ENCODE data around the gene CLBA1. TPM values are rescaled to one million over a fixed set of nuclear protein-coding genes. Genes with fewer than 3 reads are reported as not detected.

The CLBA1 gene
- total RNA-seq, 1 donor from 2014 or later: 1.4 TPM

DNA sequence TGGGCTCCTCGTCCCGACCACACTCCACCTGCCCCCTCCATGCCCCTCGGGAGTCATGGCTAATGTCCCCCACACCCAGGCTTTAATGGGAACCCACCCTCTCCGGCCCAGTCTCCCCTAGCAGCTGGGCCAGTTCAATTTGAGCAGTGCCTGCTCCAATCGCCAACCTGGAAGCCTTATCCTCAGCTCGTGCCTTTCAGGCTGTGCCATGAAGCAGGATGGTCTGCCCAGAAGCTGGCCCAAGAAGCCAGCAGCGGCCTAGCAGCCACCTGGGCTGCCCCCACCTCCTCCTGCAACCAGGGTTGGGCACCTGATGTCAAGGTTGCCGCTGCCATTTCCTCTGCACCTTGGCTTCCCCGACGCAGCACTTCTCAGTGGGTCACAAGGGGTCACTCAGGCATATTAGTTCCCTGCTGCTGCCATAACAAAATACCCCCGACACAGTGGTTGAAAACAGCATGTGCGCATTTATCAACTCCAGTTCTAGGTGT, 2.3 kb upstream of the CLBA1 start:
- DNase-seq (ENCODE audit: low spot score): no peak
- H3K36me3 Mint-ChIP-seq (ENCODE audit: low read depth): no peaks in the 10 kb centered on the region
- H3K27me3 Mint-ChIP-seq (ENCODE audit: low read depth): peaks cover 16% of the 10 kb centered on the region
- H3K4me3 Mint-ChIP-seq (ENCODE audit: low read depth): no peak overlapping the region
- no peaks in the 10 kb centered on the region for H3K9me3 Mint-ChIP-seq
- intact Hi-C loops (cut with micrococcal nuclease): no loop called here
- H3K27ac Mint-ChIP-seq: no peak overlapping the region
- peaks cover 4% of the 10 kb centered on the region for H3K4me1 Mint-ChIP-seq (ENCODE audit: low read depth)

DNA sequence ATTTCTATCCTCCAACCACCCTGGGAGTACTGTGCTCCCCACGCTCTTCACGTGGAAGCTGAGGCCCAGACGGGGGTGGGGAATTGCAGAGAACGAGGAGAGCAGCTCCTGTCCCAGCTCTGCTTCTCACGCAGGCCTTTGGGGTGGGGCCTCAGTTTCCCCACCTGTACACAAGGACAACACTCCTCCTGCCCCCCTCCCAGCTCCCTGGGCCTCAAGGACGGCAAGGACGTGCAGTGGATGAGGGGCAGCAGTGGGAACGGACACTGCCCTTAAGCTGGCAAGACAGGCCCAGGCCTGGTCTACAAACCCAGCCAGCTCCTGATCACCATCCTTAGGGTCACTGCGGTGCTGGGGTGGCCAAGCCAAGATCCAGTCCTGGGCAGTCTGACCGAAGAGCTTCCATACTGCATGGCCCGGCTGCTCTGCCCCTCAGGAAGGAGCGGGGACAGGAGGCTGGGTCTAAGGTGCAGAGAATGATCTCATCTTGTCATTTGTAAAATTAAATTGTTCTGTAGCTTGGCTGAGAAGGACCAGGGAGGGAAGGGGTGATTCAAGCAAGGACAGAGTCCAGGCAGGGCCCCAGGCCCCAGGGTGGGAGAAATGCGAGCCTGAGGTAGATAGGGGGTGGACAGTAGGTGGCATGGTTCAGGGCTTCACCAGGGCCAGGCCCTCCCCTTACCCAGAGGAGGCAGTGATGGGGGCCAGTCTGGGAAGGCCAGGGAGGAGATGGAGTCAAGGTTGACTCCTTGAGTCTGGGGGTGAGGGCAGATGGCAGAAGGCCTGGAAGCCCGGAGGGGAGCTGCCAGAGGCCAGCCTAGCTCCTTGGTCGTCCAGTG, 1.3 kb upstream of the CLBA1 start:
- H3K4me3 Mint-ChIP-seq (ENCODE audit: low read depth): peak overlapping the region; percentile 59
- H3K27me3 Mint-ChIP-seq (ENCODE audit: low read depth): peaks cover 9% of the 10 kb centered on the region
- H3K4me1 Mint-ChIP-seq (ENCODE audit: low read depth): peaks cover 4% of the 10 kb centered on the region
- no peaks in the 10 kb centered on the region for H3K36me3 Mint-ChIP-seq (ENCODE audit: low read depth)
- peak overlapping the region; percentile 49 for H3K27ac Mint-ChIP-seq
- no peaks in the 10 kb centered on the region for H3K9me3 Mint-ChIP-seq
- no peak for DNase-seq (ENCODE audit: low spot score)
- intact Hi-C loops (cut with micrococcal nuclease): loop anchor here (2.0 kb wide), 1 partner anchor 37 kb away; the partner anchor contains the start of gene CDCA4

DNA sequence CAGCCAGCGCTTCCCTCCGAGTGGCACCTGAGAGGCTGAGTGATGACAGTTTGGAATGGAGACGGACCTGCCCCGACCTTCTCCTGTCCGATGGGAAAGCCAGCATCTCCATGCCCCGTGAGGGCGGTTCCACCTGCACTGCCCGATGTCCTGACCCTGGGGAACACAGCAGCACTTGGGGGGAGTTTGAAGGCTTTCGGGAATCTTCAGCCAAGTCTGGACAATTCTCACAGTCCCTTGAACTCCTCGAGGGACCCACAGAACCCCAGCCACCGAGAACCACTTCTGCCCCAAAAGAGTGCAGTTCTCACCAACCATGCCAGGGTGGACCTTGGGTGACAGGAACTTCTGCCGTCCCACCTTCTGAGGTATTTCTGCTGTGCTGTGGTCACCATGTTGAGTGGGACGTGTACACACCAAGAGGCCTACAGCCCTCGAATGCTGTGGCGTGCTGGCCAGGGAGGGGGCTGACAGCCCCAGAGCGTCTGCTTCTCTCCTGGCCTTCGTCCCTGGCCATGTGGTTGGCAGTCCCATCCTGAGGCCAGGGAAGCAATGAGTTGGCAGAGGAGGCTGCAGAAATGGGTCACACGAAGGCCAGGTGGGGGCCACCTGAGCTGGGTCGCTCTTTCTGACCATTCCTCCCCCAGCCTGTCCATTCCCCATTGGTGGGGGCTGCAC, 1.0 kb downstream of the CLBA1 start:
- no peak for DNase-seq (ENCODE audit: low spot score)
- H3K27ac Mint-ChIP-seq: no peak overlapping the region
- intact Hi-C loops (cut with micrococcal nuclease): no loop called here
- peak overlapping the region; percentile 61 for H3K4me3 Mint-ChIP-seq (ENCODE audit: low read depth)
- H3K4me1 Mint-ChIP-seq (ENCODE audit: low read depth): peaks cover 4% of the 10 kb centered on the region
- H3K36me3 Mint-ChIP-seq (ENCODE audit: low read depth): no peaks in the 10 kb centered on the region
- H3K27me3 Mint-ChIP-seq (ENCODE audit: low read depth): peaks cover 3% of the 10 kb centered on the region
- no peaks in the 10 kb centered on the region for H3K9me3 Mint-ChIP-seq

DNA sequence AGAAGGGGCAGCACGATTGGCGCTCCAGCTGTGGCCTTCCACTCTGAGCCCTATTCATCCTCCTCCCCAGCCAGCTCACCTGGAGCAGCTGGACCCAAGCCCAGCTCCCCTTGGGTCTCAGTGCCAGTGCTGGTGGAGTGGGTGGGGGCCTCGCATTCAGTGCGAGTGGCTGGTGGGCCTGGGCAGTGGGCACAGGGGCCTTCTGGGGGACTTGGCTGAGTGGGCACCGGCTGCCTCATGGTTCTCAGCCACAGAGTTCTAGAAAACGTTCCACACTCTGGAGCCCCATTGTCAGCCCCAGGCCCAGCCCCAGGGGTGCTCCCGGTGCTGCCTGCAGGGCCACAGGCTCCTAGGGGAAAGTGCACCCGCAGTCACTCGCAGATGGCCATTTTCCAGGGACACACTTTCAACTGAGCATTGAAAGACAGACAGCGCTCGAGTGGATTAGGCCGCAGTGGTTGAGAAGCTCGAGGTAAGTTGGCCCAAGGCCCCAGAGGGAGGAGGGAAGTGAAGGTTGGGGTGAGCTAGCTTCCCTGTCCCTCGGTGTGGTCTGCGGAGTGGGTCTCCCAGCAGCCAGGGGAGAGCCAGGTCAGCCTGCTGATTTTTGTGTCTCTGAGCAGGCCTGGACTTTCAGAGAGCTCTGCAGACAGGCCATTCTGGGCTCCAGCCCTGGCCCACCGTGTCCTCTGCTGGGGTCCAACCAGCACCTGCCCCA, 3.8 kb downstream of the CLBA1 start:
- no peak overlapping the region for H3K27ac Mint-ChIP-seq

DNA sequence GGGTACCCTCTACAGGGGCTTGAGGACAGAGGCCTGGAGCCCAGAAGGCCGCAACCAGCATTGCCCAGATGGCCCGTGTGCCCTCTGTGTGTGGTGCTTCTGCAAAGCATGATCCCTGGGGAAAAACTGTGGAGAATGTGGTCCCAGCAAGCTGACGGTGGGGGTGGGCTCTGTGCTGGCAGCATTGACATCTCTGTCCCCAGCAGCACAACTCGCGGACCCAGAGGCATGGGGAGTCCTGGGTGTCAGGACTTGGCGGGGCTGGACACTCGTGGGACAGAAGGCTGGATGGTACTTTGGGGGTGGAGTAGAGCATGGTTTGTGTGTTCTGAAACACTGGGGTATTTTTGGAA, 4.3 kb downstream of the CLBA1 start:
- Mint-ChIP-seq H3K27me3 (ENCODE audit: low read depth) (peaks cover 3% of the 10 kb centered on the region), H3K9me3 (no peaks in the 10 kb centered on the region), H3K4me1 (ENCODE audit: low read depth) (peaks cover 4% of the 10 kb centered on the region), H3K36me3 (ENCODE audit: low read depth) (peaks cover 3% of the 10 kb centered on the region), H3K4me3 (ENCODE audit: low read depth) (no peak overlapping the region), H3K27ac (no peak overlapping the region)
- DNase-seq (ENCODE audit: low spot score): no peak
- intact Hi-C loops (cut with micrococcal nuclease): no loop called here

More for the DNA sequence above, 3.8 kb downstream of the CLBA1 start:
- H3K9me3 Mint-ChIP-seq: no peaks in the 10 kb centered on the region
- no peaks in the 10 kb centered on the region for H3K36me3 Mint-ChIP-seq (ENCODE audit: low read depth)
- no peak for DNase-seq (ENCODE audit: low spot score)
- H3K4me1 Mint-ChIP-seq (ENCODE audit: low read depth): peaks cover 4% of the 10 kb centered on the region
- intact Hi-C loops (cut with micrococcal nuclease): no loop called here
- H3K27me3 Mint-ChIP-seq (ENCODE audit: low read depth): peaks cover 3% of the 10 kb centered on the region
- H3K4me3 Mint-ChIP-seq (ENCODE audit: low read depth): no peak overlapping the region

DNA sequence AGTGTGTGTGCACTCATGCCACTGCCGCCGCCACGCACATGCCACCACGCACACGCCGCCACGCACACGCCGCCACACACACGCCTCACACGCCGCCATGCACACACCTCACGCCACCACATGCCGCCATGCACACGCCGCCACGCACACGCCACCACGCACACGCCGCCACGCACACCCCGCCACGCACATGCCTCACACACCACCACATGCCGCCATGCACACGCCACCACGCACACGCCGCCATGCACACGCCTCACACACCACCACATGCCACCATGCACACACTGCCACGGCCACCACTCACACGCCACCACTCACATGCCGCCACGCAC, 6.3 kb downstream of the CLBA1 start:
- intact Hi-C loops (cut with micrococcal nuclease): no loop called here
- no peak for DNase-seq (ENCODE audit: low spot score)
- H3K36me3 Mint-ChIP-seq (ENCODE audit: low read depth): peaks cover 3% of the 10 kb centered on the region
- H3K9me3 Mint-ChIP-seq: no peaks in the 10 kb centered on the region
- H3K27ac Mint-ChIP-seq: no peak overlapping the region
- H3K4me1 Mint-ChIP-seq (ENCODE audit: low read depth): peaks cover 2% of the 10 kb centered on the region
- H3K4me3 Mint-ChIP-seq (ENCODE audit: low read depth): no peak overlapping the region
- H3K27me3 Mint-ChIP-seq (ENCODE audit: low read depth): peaks cover 3% of the 10 kb centered on the region

DNA sequence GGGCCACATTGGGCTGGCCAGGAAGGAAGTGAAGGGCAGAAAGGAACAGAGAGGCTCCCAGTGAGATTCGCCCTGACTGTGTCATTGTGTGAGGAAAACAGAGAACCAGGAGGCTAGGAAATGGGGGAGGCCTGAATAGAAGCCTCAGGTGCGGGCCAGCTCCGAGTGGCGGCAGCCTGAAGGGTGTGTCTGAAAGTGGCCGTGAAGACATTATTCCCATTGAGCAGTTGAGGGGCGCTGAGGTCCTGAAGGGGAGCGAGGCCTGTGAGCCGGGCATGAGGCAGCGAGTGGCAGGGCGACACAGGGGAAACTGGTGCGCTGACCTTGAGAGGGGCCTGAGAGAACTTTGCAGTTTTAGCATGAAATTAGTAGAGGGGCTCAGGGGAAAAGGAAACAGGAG, 6.9 kb downstream of the CLBA1 start:
- no peaks in the 10 kb centered on the region for H3K4me1 Mint-ChIP-seq (ENCODE audit: low read depth)
- intact Hi-C loops (cut with micrococcal nuclease): no loop called here
- H3K4me3 Mint-ChIP-seq (ENCODE audit: low read depth): no peak overlapping the region
- no peaks in the 10 kb centered on the region for H3K9me3 Mint-ChIP-seq
- DNase-seq (ENCODE audit: low spot score): no peak
- no peak overlapping the region for H3K27ac Mint-ChIP-seq
- H3K27me3 Mint-ChIP-seq (ENCODE audit: low read depth): no peaks in the 10 kb centered on the region
- H3K36me3 Mint-ChIP-seq (ENCODE audit: low read depth): peaks cover 8% of the 10 kb centered on the region

DNA sequence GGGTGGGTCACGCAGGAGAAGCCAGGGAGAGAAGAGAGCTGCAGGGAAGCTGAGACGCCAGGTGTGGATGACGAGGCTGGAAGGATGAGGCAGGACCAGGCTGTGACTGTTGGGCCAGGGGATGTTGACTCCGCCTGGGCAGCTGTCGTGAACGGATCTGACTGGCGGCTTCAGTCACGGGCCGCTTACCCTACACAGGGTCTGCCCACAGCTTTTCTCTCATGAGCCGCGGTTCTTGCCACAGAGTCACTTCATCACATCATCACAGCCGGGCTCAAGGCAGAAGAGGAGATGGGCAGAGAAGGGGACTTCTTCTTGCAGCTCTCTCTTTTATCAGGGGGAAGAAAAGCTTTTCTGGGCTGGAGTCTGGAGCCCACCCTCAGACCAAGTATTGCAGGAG, 7.7 kb downstream of the CLBA1 start:
- intact Hi-C loops (cut with micrococcal nuclease): no loop called here
- no peak for DNase-seq (ENCODE audit: low spot score)
- H3K27me3 Mint-ChIP-seq (ENCODE audit: low read depth): no peaks in the 10 kb centered on the region
- H3K4me1 Mint-ChIP-seq (ENCODE audit: low read depth): no peaks in the 10 kb centered on the region
- H3K4me3 Mint-ChIP-seq (ENCODE audit: low read depth): no peak overlapping the region
- no peak overlapping the region for H3K27ac Mint-ChIP-seq
- peaks cover 8% of the 10 kb centered on the region for H3K36me3 Mint-ChIP-seq (ENCODE audit: low read depth)
- H3K9me3 Mint-ChIP-seq: no peaks in the 10 kb centered on the region

DNA sequence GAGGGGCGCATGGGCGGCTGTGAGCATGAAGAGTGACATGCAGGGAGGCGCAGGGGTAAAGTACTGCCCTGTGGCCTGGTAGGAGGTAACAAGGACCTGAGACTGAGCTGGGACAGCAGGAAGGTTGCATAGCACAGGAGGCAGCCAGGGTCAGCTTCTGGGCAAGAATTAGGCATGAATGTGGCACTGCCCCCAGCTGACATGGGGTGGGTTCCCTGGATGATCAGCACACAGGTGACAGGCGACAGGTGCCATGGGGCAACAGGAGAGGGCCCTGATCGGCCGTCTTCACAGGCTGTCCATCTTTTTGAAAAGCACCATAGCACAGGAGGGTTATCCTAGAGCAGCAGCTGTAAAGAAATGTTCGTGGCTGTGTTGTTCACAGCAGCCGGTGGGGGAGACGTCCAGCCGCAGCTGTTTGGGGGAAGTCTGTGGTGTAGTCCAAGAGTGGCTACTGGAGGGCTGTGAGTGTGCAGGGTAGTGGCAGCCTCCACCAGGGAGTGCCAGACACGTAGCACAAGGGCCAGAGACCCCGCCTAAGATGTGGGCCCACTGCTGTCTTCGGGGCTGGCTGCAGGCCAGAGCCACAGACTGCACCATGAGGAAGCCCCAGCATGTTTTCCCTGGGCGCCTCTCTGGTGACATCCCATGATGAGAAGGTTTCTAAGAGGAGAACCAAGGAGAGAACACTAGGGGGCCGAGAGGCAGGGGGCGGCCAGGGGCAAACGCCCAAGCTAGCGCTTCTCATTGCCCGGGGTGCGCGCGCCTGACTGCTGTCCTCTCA, 8.4 kb downstream of the CLBA1 start:
- H3K27ac Mint-ChIP-seq: no peak overlapping the region
- H3K4me3 Mint-ChIP-seq (ENCODE audit: low read depth): no peak overlapping the region
- peaks cover 12% of the 10 kb centered on the region for H3K36me3 Mint-ChIP-seq (ENCODE audit: low read depth)
- no peaks in the 10 kb centered on the region for H3K9me3 Mint-ChIP-seq
- no peaks in the 10 kb centered on the region for H3K4me1 Mint-ChIP-seq (ENCODE audit: low read depth)
- H3K27me3 Mint-ChIP-seq (ENCODE audit: low read depth): no peaks in the 10 kb centered on the region
- intact Hi-C loops (cut with micrococcal nuclease): no loop called here
- DNase-seq (ENCODE audit: low spot score): no peak

DNA sequence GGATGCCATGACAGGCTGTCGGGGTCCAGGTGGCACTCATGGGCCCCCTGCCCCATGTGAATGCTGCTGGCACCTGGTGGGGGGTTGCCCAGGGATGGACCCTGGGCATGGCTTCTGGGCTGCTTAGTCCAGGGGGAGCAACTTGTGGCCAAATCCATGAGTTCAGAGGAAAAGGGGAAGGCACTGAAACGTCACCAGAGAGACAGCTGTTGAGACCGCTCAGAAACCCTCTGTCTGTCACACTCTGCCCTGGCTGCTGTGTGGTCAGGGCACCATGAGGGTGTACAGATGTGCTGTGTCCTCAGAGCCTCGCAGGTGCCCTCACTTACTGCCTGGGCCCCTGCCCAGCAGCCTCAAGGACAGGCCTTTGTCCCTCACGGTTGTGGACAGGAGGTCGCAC, 9.4 kb downstream of the CLBA1 start:
- H3K27me3 Mint-ChIP-seq (ENCODE audit: low read depth): no peaks in the 10 kb centered on the region
- H3K4me3 Mint-ChIP-seq (ENCODE audit: low read depth): no peak overlapping the region
- no peaks in the 10 kb centered on the region for H3K4me1 Mint-ChIP-seq (ENCODE audit: low read depth)
- intact Hi-C loops (cut with micrococcal nuclease): no loop called here
- no peaks in the 10 kb centered on the region for H3K9me3 Mint-ChIP-seq
- no peak for DNase-seq (ENCODE audit: low spot score)
- H3K36me3 Mint-ChIP-seq (ENCODE audit: low read depth): peaks cover 17% of the 10 kb centered on the region
- H3K27ac Mint-ChIP-seq: no peak overlapping the region

DNA sequence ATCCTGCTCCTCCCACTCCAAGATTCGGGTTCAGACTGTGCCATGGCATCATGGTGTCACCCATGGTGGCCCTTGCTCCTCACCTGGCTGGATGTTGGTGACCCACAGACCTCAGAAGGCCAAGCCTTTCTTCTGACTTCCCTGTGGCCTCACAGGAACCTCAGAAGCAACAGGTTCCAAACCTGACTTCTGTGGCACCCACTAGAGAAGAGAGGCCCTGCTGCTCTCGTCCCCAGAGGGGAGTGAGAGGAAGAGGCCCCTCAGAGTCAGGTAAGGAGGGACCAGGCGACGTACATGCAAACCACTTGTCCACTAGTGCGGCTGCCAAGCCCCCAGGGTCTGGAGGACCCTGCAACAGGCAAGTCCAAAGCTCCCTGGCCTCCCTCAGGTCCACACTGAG, 10.4 kb downstream of the CLBA1 start:
- intact Hi-C loops (cut with micrococcal nuclease): no loop called here
- Mint-ChIP-seq H3K27me3 (ENCODE audit: low read depth) (no peaks in the 10 kb centered on the region), H3K4me1 (ENCODE audit: low read depth) (no peaks in the 10 kb centered on the region), H3K9me3 (no peaks in the 10 kb centered on the region), H3K4me3 (ENCODE audit: low read depth) (no peak overlapping the region), H3K36me3 (ENCODE audit: low read depth) (peaks cover 22% of the 10 kb centered on the region), H3K27ac (no peak overlapping the region)
- no peak for DNase-seq (ENCODE audit: low spot score)

DNA sequence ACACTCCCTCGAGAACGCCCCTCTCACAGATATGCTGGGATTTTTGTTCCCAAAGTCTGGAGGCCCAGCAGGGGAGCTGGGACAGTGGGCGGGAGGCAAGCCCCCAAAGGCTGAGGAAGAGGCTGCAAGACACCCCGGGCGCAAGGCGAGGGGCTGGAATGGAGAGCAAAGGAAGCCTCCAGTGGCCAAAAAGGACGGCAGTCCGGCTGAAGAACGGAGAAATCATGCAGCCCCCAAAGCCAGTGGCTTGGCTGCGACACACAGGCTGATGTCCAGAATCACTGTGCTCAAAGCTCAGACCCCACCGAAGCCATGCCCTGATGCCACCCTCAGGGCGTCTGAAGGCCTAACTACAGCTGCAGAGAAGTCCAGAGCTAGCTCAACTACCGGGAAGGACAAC, 10.9 kb downstream of the CLBA1 start:
- intact Hi-C loops (cut with micrococcal nuclease): no loop called here
- H3K36me3 Mint-ChIP-seq (ENCODE audit: low read depth): peaks cover 22% of the 10 kb centered on the region
- H3K4me1 Mint-ChIP-seq (ENCODE audit: low read depth): no peaks in the 10 kb centered on the region
- H3K27ac Mint-ChIP-seq: no peak overlapping the region
- no peaks in the 10 kb centered on the region for H3K9me3 Mint-ChIP-seq
- H3K4me3 Mint-ChIP-seq (ENCODE audit: low read depth): no peak overlapping the region
- DNase-seq (ENCODE audit: low spot score): no peak
- H3K27me3 Mint-ChIP-seq (ENCODE audit: low read depth): no peaks in the 10 kb centered on the region

All from activated T-helper 2 cell treated with anti-CD3 and anti-CD28 coated beads, Interferon-gamma antibody, Interleukin-2, Interleukin-4, amounts not matched to agents 10 μg/mL and 5 μg/mL and 100 μg/mL, durations not matched to agents 14 hours and 24 hours and 36 hours (primary cell).